ENCODE measurements around the gene BRK1. TPM values are rescaled to one million over a fixed set of nuclear protein-coding genes. Genes with fewer than 3 reads are reported as not detected.
A peak's percentile ranks its signal among the peaks of the same experiment; 100 is the strongest.
"Not testable (repeated sequence)": the region's sequence is repeated elsewhere in the genome, so short reads cannot be mapped to it uniquely, and the experiment has no call there.

BRK1 gene
- total RNA-seq, 1 donor from 2014 or later: 94.4 TPM

- no peaks in the 10 kb centered on the region for H3K27me3 Mint-ChIP-seq (ENCODE audit: low read depth)
- DNase-seq (ENCODE audit: low spot score): no peak
- H3K9me3 Mint-ChIP-seq: no peaks in the 10 kb centered on the region
- H3K27ac Mint-ChIP-seq: peak overlapping the region; percentile 96
- peaks cover 34% of the 10 kb centered on the region for H3K36me3 Mint-ChIP-seq (ENCODE audit: low read depth)
- H3K4me1 Mint-ChIP-seq (ENCODE audit: low read depth): peaks cover 21% of the 10 kb centered on the region
- H3K4me3 Mint-ChIP-seq (ENCODE audit: low read depth): peak overlapping the region; percentile 97
- intact Hi-C loops (cut with micrococcal nuclease): loop anchor here (2.0 to 5.0 kb wide), 3 partner anchors 89 to 206 kb away; partner anchors contain the start of genes FANCD2 and SEC13
Observed at GRCh38 chr3:10116138-10116460, 624 bp downstream of the BRK1 start.

DNA sequence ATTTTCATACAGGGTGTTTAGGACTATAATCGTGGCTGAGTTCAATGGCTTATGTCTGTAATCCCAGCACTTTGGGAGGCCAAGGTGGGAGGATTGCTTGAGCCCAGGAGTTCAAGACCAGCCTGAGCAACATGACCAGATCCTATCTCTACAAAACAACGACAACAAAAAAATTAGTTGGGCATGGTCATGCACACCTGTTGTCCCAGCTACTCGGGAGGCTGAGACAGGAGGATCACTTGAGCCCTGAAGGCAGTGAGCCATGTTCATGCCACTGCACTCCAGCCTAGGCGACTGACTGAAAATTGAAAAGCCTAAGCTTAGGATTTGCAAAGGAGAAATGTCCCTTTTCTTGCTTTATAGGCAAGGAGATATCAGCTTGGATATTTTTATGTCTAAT, 1.5 kb downstream of the BRK1 start:
- intact Hi-C loops (cut with micrococcal nuclease): loop anchor here (2.0 to 5.0 kb wide), 3 partner anchors 90 to 205 kb away; partner anchors contain the start of genes FANCD2 and SEC13
- Mint-ChIP-seq H3K9me3 (no peaks in the 10 kb centered on the region), H3K27me3 (ENCODE audit: low read depth) (no peaks in the 10 kb centered on the region), H3K4me1 (ENCODE audit: low read depth) (peaks cover 21% of the 10 kb centered on the region), H3K27ac (peak overlapping the region; percentile 96), H3K36me3 (ENCODE audit: low read depth) (peaks cover 37% of the 10 kb centered on the region), H3K4me3 (ENCODE audit: low read depth) (peak overlapping the region; percentile 97)
- no peak for DNase-seq (ENCODE audit: low spot score)

DNA sequence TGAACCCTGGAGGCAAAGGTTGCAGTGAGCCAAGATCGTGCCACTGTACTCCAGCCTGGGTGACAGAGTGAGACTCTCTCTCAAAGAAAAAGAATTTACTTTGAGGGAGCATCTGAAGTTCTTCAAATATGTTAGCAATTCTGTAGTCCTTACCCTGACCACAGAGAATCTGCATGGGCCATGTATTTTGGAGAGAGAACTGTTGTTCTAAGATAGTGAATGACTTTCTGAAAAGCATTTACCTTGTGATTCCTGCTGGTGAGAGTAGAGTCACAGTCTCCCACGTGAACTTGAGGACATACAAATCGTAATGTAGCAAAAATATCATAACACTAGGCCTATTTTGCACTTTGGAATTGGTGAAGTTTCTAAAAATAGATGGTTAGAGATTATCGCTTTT, 3.9 kb downstream of the BRK1 start:
- no peak overlapping the region for H3K27ac Mint-ChIP-seq
- intact Hi-C loops (cut with micrococcal nuclease): loop anchor here (5.0 kb wide), 2 partner anchors 92 to 203 kb away; partner anchors contain the start of genes FANCD2 and SEC13
- no peaks in the 10 kb centered on the region for H3K9me3 Mint-ChIP-seq
- H3K4me1 Mint-ChIP-seq (ENCODE audit: low read depth): peaks cover 29% of the 10 kb centered on the region
- no peaks in the 10 kb centered on the region for H3K27me3 Mint-ChIP-seq (ENCODE audit: low read depth)
- H3K4me3 Mint-ChIP-seq (ENCODE audit: low read depth): no peak overlapping the region
- peaks cover 55% of the 10 kb centered on the region for H3K36me3 Mint-ChIP-seq (ENCODE audit: low read depth)
- DNase-seq (ENCODE audit: low spot score): no peak

DNA sequence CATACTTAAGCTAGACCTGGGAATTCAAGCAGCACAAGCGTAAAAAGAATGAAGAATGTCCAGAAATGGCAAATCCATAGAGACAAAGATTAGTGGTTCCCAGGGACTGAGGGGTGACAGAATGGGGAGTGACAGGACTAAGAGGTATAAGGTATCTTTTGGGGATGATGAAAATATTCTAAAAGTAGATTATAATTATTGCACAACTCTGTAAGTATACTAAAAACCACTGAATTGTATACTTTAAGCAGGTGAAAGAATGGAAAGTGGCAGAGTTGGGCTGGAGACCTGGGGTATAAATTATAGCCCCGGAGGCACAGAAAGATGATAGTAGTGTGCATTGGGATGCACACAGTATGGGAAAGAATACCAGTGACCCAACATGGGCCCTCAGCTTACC, 5.6 kb downstream of the BRK1 start:
- no peak for DNase-seq (ENCODE audit: low spot score)
- intact Hi-C loops (cut with micrococcal nuclease): no loop called here
- H3K36me3 Mint-ChIP-seq (ENCODE audit: low read depth): peaks cover 60% of the 10 kb centered on the region
- H3K4me3 Mint-ChIP-seq (ENCODE audit: low read depth): no peak overlapping the region
- peaks cover 26% of the 10 kb centered on the region for H3K4me1 Mint-ChIP-seq (ENCODE audit: low read depth)
- H3K9me3 Mint-ChIP-seq: no peaks in the 10 kb centered on the region
- H3K27ac Mint-ChIP-seq: no peak overlapping the region
- no peaks in the 10 kb centered on the region for H3K27me3 Mint-ChIP-seq (ENCODE audit: low read depth)

DNA sequence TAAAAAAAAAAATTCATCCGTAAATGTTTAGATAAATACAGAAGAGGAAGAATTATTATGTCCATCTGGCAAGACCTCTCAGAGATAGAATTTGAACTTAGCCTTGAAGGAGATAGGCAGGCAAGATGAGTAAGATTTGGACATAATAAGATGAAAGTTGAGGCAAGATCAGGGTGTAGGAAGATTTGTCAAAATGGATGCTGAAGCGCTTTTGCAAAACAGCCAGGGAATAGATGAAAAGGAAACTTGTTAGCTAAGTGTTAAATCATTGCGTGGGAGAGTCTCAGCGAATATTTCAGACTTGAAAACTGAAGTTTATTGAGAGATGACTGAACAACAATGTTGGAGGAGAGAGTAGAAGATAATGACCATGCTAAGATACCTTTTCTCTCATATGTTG, 7.2 kb downstream of the BRK1 start:
- H3K27ac Mint-ChIP-seq: peak overlapping the region; percentile 46
- peak overlapping the region; percentile 9 for H3K4me3 Mint-ChIP-seq (ENCODE audit: low read depth)
- H3K36me3 Mint-ChIP-seq (ENCODE audit: low read depth): peaks cover 67% of the 10 kb centered on the region
- no peaks in the 10 kb centered on the region for H3K9me3 Mint-ChIP-seq
- no peak for DNase-seq (ENCODE audit: low spot score)
- intact Hi-C loops (cut with micrococcal nuclease): no loop called here
- H3K4me1 Mint-ChIP-seq (ENCODE audit: low read depth): peaks cover 16% of the 10 kb centered on the region
- no peaks in the 10 kb centered on the region for H3K27me3 Mint-ChIP-seq (ENCODE audit: low read depth)

GRCh38 chr3:10135872-10136271, 20.4 kb downstream of the BRK1 start:
- H3K36me3 Mint-ChIP-seq (ENCODE audit: low read depth); H3K9me3 Mint-ChIP-seq; H3K27ac Mint-ChIP-seq; intact Hi-C loops (cut with micrococcal nuclease); H3K27me3 Mint-ChIP-seq (ENCODE audit: low read depth); DNase-seq (ENCODE audit: low spot score); H3K4me3 Mint-ChIP-seq (ENCODE audit: low read depth): not testable (repeated sequence)
- H3K4me1 Mint-ChIP-seq (ENCODE audit: low read depth): peaks cover 14% of the 10 kb centered on the region

GRCh38 chr3:10136426-10137005, 21.0 kb downstream of the BRK1 start:
- H3K27me3 Mint-ChIP-seq (ENCODE audit: low read depth): no peaks in the 10 kb centered on the region
- H3K27ac Mint-ChIP-seq: no peak overlapping the region
- H3K36me3 Mint-ChIP-seq (ENCODE audit: low read depth): no peaks in the 10 kb centered on the region
- DNase-seq (ENCODE audit: low spot score): no peak
- no peaks in the 10 kb centered on the region for H3K9me3 Mint-ChIP-seq
- H3K4me1 Mint-ChIP-seq (ENCODE audit: low read depth): peaks cover 14% of the 10 kb centered on the region
- intact Hi-C loops (cut with micrococcal nuclease): no loop called here
- H3K4me3 Mint-ChIP-seq (ENCODE audit: low read depth): no peak overlapping the region

- no peak for DNase-seq (ENCODE audit: low spot score)
- Mint-ChIP-seq H3K27me3 (ENCODE audit: low read depth) (no peaks in the 10 kb centered on the region), H3K9me3 (no peaks in the 10 kb centered on the region), H3K4me1 (ENCODE audit: low read depth) (peaks cover 14% of the 10 kb centered on the region), H3K4me3 (ENCODE audit: low read depth) (no peak overlapping the region), H3K36me3 (ENCODE audit: low read depth) (no peaks in the 10 kb centered on the region), H3K27ac (no peak overlapping the region)
- intact Hi-C loops (cut with micrococcal nuclease): no loop called here
Observed at GRCh38 chr3:10137178-10137577, 21.7 kb downstream of the BRK1 start.

DNA sequence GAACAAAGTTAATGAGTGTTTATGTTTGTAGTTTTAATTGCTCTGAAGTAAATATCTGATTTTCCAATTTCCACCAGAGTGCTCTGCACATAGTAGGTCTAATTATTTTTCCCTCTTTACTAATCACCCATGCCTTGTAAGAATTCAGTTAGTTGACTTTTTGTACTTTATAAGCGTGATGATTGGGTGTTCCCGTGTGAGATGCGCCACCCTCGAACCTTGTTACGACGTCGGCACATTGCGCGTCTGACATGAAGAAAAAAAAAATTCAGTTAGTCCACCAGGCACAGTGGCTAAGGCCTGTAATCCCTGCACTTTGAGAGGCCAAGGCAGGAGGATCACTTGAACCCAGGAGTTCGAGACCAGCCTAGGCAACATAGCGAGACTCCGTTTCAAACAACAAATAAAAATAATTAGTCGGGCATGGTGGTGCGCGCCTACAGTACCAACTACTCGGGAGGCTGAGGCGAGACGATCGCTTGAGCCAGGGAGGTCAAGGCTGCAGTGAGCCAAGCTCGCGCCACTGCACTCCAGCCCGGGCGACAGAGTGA, 25.6 kb downstream of the BRK1 start:
- intact Hi-C loops (cut with micrococcal nuclease): loop anchor here (1.0 to 2.0 kb wide), 2 partner anchors 84 to 108 kb away; partner anchors contain the start of gene TATDN2
- no peaks in the 10 kb centered on the region for H3K27me3 Mint-ChIP-seq (ENCODE audit: low read depth)
- H3K27ac Mint-ChIP-seq: peak overlapping the region; percentile 92
- no peaks in the 10 kb centered on the region for H3K9me3 Mint-ChIP-seq
- H3K4me3 Mint-ChIP-seq (ENCODE audit: low read depth): peak overlapping the region; percentile 94
- no peak for DNase-seq (ENCODE audit: low spot score)
- H3K4me1 Mint-ChIP-seq (ENCODE audit: low read depth): peaks cover 21% of the 10 kb centered on the region
- peaks cover 23% of the 10 kb centered on the region for H3K36me3 Mint-ChIP-seq (ENCODE audit: low read depth)

DNA sequence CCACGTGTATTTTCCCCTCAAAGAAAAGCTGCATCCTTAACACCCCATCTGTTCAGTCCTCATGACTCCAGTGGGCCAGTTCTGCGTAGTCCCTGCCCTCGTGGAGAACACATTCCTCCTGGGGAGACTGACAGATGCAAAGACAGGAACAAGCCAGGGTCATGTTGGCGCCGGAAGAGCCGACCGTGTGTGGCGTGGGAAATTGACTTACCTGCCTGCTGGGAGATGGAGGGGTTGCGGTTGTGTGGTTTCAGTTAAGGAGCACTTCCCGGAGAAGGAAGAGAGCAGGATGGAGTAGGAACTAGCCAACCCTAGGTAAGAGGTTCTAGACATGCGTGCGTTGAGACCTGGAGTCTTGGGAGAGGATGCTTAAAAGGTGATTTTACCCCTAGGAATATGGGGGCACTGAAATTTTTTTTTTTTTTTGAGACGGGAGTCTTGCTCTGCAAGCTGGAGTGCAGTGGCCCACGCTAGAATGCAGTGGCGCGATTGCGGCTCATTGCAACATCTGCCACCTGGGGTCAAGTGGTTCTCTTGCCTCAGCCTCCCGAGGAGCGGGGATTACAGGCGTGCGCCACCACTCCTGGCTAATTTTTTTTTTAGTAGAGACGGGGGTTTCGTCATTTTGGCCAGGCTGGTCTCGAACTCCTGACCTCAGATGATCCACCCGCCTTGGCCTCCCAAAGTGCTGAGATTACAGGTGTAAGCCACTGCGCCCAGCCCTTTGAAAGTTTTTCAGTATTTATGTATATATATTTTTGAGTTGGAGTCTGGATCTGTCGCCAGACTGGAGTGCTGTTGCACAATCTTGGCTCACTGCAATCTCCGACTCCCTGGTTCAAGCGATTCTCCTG, 27.5 kb downstream of the BRK1 start:
- Mint-ChIP-seq H3K27me3 (ENCODE audit: low read depth) (no peaks in the 10 kb centered on the region), H3K36me3 (ENCODE audit: low read depth) (peaks cover 34% of the 10 kb centered on the region), H3K9me3 (no peaks in the 10 kb centered on the region), H3K4me1 (ENCODE audit: low read depth) (peaks cover 24% of the 10 kb centered on the region), H3K4me3 (ENCODE audit: low read depth) (peak overlapping the region; percentile 94), H3K27ac (peak overlapping the region; percentile 92)
- DNase-seq (ENCODE audit: low spot score): no peak
- intact Hi-C loops (cut with micrococcal nuclease): loop anchor here (1.0 kb wide), 2 partner anchors 28 to 43 kb away; partner anchors contain the start of gene BRK1

- no peak overlapping the region for H3K27ac Mint-ChIP-seq
- H3K4me1 Mint-ChIP-seq (ENCODE audit: low read depth): peaks cover 32% of the 10 kb centered on the region
- no peaks in the 10 kb centered on the region for H3K9me3 Mint-ChIP-seq
- peak overlapping the region; percentile 37 for H3K4me3 Mint-ChIP-seq (ENCODE audit: low read depth)
- DNase-seq (ENCODE audit: low spot score): no peak
- H3K36me3 Mint-ChIP-seq (ENCODE audit: low read depth): peaks cover 54% of the 10 kb centered on the region
- H3K27me3 Mint-ChIP-seq (ENCODE audit: low read depth): no peaks in the 10 kb centered on the region
- intact Hi-C loops (cut with micrococcal nuclease): no loop called here
Observed at GRCh38 chr3:10145685-10146084, 30.2 kb downstream of the BRK1 start.

DNA sequence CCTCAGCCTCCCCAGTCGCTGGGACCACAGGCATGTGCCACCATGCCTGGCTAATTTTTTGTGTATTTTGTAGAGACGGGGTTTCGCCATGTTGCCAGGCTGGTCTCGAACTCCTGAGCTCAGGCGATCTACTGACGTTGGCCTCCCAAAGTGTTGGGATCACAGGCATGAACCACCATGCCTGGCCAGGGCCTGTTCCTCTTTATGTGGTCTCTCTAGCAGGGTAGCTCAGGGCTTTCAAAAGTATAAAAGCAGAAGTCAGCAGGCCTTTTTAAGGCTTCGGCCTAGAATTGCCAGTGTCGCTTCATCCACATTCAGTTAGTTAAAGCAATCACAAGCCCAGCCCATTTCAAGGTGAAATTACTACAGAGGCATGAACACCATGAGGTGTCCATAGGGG, 33.8 kb downstream of the BRK1 start:
- H3K4me1 Mint-ChIP-seq (ENCODE audit: low read depth): peaks cover 19% of the 10 kb centered on the region
- H3K9me3 Mint-ChIP-seq: no peaks in the 10 kb centered on the region
- H3K4me3 Mint-ChIP-seq (ENCODE audit: low read depth): no peak overlapping the region
- intact Hi-C loops (cut with micrococcal nuclease): no loop called here
- H3K36me3 Mint-ChIP-seq (ENCODE audit: low read depth): peaks cover 56% of the 10 kb centered on the region
- no peaks in the 10 kb centered on the region for H3K27me3 Mint-ChIP-seq (ENCODE audit: low read depth)
- no peak for DNase-seq (ENCODE audit: low spot score)
- no peak overlapping the region for H3K27ac Mint-ChIP-seq

DNA sequence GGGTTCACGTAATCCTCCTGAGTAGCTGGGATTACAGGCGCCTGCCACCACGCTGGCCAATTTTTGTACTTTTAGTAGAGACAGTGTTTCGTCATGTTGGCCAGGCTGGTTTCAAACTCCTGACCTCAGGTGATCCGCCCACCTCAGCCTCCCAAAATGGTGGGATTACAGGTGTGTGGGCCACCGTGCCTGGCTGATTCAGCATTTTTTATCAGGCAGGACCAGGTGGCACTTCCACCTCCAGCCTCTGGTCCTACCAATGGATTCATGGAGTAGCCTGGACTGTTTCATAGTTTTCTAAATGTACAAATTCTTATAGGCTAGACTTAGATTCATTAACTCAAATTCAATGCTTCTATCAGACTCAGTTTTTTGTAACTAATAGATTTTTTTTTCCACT, 35.5 kb downstream of the BRK1 start:
- no peaks in the 10 kb centered on the region for H3K27me3 Mint-ChIP-seq (ENCODE audit: low read depth)
- DNase-seq (ENCODE audit: low spot score): no peak
- no peak overlapping the region for H3K4me3 Mint-ChIP-seq (ENCODE audit: low read depth)
- peaks cover 62% of the 10 kb centered on the region for H3K36me3 Mint-ChIP-seq (ENCODE audit: low read depth)
- no peak overlapping the region for H3K27ac Mint-ChIP-seq
- no peaks in the 10 kb centered on the region for H3K9me3 Mint-ChIP-seq
- intact Hi-C loops (cut with micrococcal nuclease): no loop called here
- H3K4me1 Mint-ChIP-seq (ENCODE audit: low read depth): peaks cover 13% of the 10 kb centered on the region

Data from activated T-helper 2 cell treated with anti-CD3 and anti-CD28 coated beads, Interferon-gamma antibody, Interleukin-2, Interleukin-4, amounts not matched to agents 10 μg/mL and 5 μg/mL and 100 μg/mL, durations not matched to agents 14 hours and 24 hours and 36 hours (primary cell).